Cerebellar cortex (tissue), 1 donor: ENCODE results near the gene FBXW11.
"Not testable (repeated sequence)": the region's sequence is repeated elsewhere in the genome, so short reads cannot be mapped to it uniquely, and the experiment has no call there.

Experiments
- DNase-seq: peaks from one replicate; pipeline ENCODE4 v3.0.0-alpha.2; 2015; ENCODE audit warnings: low spot score

The FBXW11 gene

GRCh38 chr5:171953860-171954701 lies 52.4 kb downstream of the FBXW11 start:
- no peak for DNase-seq

GRCh38 chr5:171952021-171952420 lies 54.4 kb downstream of the FBXW11 start:
- no peak for DNase-seq

GRCh38 chr5:171951218-171951617 lies 55.2 kb downstream of the FBXW11 start:
- DNase-seq: no peak

GRCh38 chr5:171946000-171946781 lies 60.2 kb downstream of the FBXW11 start:
- no peak for DNase-seq

GRCh38 chr5:171945476-171945875 lies 61.0 kb downstream of the FBXW11 start:
- no peak for DNase-seq

GRCh38 chr5:171945066-171945465 lies 61.4 kb downstream of the FBXW11 start:
- DNase-seq: no peak

GRCh38 chr5:171942112-171942516 lies 64.3 kb downstream of the FBXW11 start:
- not testable (repeated sequence) for DNase-seq

GRCh38 chr5:171941675-171942074 lies 64.8 kb downstream of the FBXW11 start:
- DNase-seq: not testable (repeated sequence)

- not testable (repeated sequence) for DNase-seq
Observed at GRCh38 chr5:171941275-171941674, 65.2 kb downstream of the FBXW11 start.

GRCh38 chr5:171939951-171940350 lies 66.5 kb downstream of the FBXW11 start:
- no peak for DNase-seq

GRCh38 chr5:171938358-171938757 lies 68.1 kb downstream of the FBXW11 start:
- no peak for DNase-seq

GRCh38 chr5:171937351-171937750 lies 69.1 kb downstream of the FBXW11 start:
- no peak for DNase-seq

- no peak for DNase-seq
Observed at GRCh38 chr5:171934586-171934985, 71.9 kb downstream of the FBXW11 start.

GRCh38 chr5:171931163-171931562 lies 75.3 kb downstream of the FBXW11 start:
- DNase-seq: no peak

GRCh38 chr5:171927345-171927941 lies 79.0 kb downstream of the FBXW11 start:
- DNase-seq: no peak

- no peak for DNase-seq
Observed at GRCh38 chr5:171926311-171926710, 80.1 kb downstream of the FBXW11 start.

GRCh38 chr5:171924493-171925122 lies 81.8 kb downstream of the FBXW11 start:
- no peak for DNase-seq

GRCh38 chr5:171920765-171921391 lies 85.6 kb downstream of the FBXW11 start:
- no peak for DNase-seq

GRCh38 chr5:171915700-171916099 lies 90.7 kb downstream of the FBXW11 start:
- DNase-seq: not testable (repeated sequence)

- no peak for DNase-seq
Observed at GRCh38 chr5:171914726-171915338, 91.6 kb downstream of the FBXW11 start.

GRCh38 chr5:171913987-171914273 lies 92.5 kb downstream of the FBXW11 start:
- no peak for DNase-seq

GRCh38 chr5:171911152-171911551 lies 95.3 kb downstream of the FBXW11 start:
- DNase-seq: no peak
